Measurements from ENCODE around the gene SENP2.

DNA sequence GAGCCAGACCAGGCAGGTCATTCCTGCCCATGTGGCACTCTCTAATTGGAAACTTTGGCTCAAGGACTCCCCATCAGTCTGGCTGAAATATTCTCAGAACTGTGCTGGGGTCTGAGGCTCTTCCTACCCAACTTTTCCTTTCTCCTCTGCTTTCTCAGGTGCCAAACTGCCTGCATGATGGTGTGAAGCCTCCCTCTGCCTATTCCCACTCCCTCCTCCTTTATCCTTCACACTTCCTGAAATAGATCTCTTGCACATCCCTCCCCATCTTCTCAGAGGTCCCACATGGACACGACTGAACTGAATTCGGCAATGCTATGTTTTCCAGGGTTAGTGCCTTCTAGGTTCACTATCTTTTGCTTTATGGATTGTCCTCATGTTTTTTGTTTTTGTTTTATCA is 46.2 kb upstream of the SENP2 start:
- TF ChIP-seq, protein P1, sequence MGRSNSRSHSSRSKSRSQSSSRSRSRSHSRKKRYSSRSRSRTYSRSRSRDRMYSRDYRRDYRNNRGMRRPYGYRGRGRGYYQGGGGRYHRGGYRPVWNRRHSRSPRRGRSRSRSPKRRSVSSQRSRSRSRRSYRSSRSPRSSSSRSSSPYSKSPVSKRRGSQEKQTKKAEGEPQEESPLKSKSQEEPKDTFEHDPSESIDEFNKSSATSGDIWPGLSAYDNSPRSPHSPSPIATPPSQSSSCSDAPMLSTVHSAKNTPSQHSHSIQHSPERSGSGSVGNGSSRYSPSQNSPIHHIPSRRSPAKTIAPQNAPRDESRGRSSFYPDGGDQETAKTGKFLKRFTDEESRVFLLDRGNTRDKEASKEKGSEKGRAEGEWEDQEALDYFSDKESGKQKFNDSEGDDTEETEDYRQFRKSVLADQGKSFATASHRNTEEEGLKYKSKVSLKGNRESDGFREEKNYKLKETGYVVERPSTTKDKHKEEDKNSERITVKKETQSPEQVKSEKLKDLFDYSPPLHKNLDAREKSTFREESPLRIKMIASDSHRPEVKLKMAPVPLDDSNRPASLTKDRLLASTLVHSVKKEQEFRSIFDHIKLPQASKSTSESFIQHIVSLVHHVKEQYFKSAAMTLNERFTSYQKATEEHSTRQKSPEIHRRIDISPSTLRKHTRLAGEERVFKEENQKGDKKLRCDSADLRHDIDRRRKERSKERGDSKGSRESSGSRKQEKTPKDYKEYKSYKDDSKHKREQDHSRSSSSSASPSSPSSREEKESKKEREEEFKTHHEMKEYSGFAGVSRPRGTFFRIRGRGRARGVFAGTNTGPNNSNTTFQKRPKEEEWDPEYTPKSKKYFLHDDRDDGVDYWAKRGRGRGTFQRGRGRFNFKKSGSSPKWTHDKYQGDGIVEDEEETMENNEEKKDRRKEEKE (IDR thresholded peaks at IDR 0.05), result no peak
- TF ChIP-seq ZNF207 (IDR thresholded peaks at IDR 0.05; ENCODE audit: borderline replicate concordance) (no peak), EP300 (IDR thresholded peaks at IDR 0.05; ENCODE audit: borderline replicate concordance in 1 of 2, control insufficient read depth in 1 of 2, low read depth in 2 of 2, low read length in 2 of 2) (no peak), POLR2AphosphoS5 (IDR thresholded peaks at IDR 0.05; ENCODE audit: low read length) (no peak)
- TF ChIP-seq, protein P2, sequence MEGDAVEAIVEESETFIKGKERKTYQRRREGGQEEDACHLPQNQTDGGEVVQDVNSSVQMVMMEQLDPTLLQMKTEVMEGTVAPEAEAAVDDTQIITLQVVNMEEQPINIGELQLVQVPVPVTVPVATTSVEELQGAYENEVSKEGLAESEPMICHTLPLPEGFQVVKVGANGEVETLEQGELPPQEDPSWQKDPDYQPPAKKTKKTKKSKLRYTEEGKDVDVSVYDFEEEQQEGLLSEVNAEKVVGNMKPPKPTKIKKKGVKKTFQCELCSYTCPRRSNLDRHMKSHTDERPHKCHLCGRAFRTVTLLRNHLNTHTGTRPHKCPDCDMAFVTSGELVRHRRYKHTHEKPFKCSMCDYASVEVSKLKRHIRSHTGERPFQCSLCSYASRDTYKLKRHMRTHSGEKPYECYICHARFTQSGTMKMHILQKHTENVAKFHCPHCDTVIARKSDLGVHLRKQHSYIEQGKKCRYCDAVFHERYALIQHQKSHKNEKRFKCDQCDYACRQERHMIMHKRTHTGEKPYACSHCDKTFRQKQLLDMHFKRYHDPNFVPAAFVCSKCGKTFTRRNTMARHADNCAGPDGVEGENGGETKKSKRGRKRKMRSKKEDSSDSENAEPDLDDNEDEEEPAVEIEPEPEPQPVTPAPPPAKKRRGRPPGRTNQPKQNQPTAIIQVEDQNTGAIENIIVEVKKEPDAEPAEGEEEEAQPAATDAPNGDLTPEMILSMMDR (IDR thresholded peaks at IDR 0.05 in 2 of 3, conservative IDR thresholded peaks at IDR 0.05 in 1 of 3; ENCODE audit: control insufficient read depth in 2 of 3, extremely low read depth in 1 of 3, insufficient read depth in 1 of 3, low read depth in 3 of 3, low read length in 3 of 3), result no peak
- TF ChIP-seq, protein P3, sequence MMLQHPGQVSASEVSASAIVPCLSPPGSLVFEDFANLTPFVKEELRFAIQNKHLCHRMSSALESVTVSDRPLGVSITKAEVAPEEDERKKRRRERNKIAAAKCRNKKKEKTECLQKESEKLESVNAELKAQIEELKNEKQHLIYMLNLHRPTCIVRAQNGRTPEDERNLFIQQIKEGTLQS (IDR thresholded peaks at IDR 0.05; ENCODE audit: borderline replicate concordance, extremely low read depth, low read depth, low read length), result no peak

Data from GM12878 (cell line).